A549 (cell line): ENCODE measurements around the gene VIL1.

Experiments used
- CBX8 ChIP-seq: fragments of 200-600 bp; sonication (generic); IDR thresholded peaks from 2 replicates; pipeline ENCODE4 v1.6.1; 2016
- CHD2 ChIP-seq: fragments of 150-350 bp; IDR thresholded peaks from 2 replicates; pipeline ENCODE4 v1.6.1; 2014; ENCODE audit warnings: low read length; ENCODE audit not compliant: partially characterized antibody
- EP300 ChIP-seq, 2 experiments: fragments of >200 bp; sonication (Bioruptor Twin); formaldehyde crosslinking; IDR thresholded peaks; 2 replicates in 1 of 2; 3 replicates in 1 of 2; pipeline ENCODE4 v1.6.1; 2016 to 2017
- MAZ ChIP-seq: fragments of 150-350 bp; IDR thresholded peaks from 2 replicates; pipeline ENCODE4 v1.6.1; 2014; ENCODE audit warnings: antibody characterized with exemption, low read depth, low read length, borderline replicate concordance
- MYC ChIP-seq: IDR thresholded peaks from 2 replicates; pipeline ENCODE4 v1.6.1; 2012; ENCODE audit warnings: mild to moderate bottlenecking, inconsistent platforms, low read length, improper control_type of control experiment, borderline replicate concordance
- NR3C1 ChIP-seq: fragments of >200 bp; sonication (Bioruptor Twin); formaldehyde crosslinking; IDR thresholded peaks from 3 replicates; pipeline ENCODE4 v1.6.1; 2017
- PHF8 ChIP-seq: fragments of 200-600 bp; sonication (generic); IDR thresholded peaks from 2 replicates; pipeline ENCODE4 v1.6.1; 2016; ENCODE audit warnings: low read depth, mild to moderate bottlenecking, antibody characterized with exemption, moderate library complexity, borderline replicate concordance
- POLR2A ChIP-seq: IDR thresholded peaks from 2 replicates; pipeline ENCODE4 v1.6.1; 2012; ENCODE audit warnings: mild to moderate bottlenecking, low read length
- RAD21 ChIP-seq, 2 experiments: fragments of >200 bp in 1 of 2; sonication (Bioruptor Twin) in 1 of 2; formaldehyde crosslinking in 1 of 2; IDR thresholded peaks in 1 of 2; conservative IDR thresholded peaks in 1 of 2; 2 replicates in 1 of 2; 3 replicates in 1 of 2; pipeline ENCODE4 v1.6.1; 2012 to 2018; ENCODE audit warnings: inconsistent platforms in 1 of 2
- RFX5 ChIP-seq: fragments of 450-650 bp; IDR thresholded peaks from 2 replicates; pipeline ENCODE4 v1.7.1; 2014; ENCODE audit warnings: antibody characterized with exemption, mild to moderate bottlenecking, moderate library complexity
- TFCP2L1 ChIP-seq: fragments of 250-450 bp; sonication (Bioruptor Pico); IDR thresholded peaks from 2 replicates; pipeline ENCODE4 v1.5.0; 2021; ENCODE audit warnings: mild to moderate bottlenecking
- ZC3H11A ChIP-seq: fragments of 450-650 bp; IDR thresholded peaks from 2 replicates; pipeline ENCODE4 v1.6.1; 2014; ENCODE audit warnings: antibody characterized with exemption, mild to moderate bottlenecking
- TF ChIP-seq, protein P1 (sequence below): fragments of >200 bp; sonication (Bioruptor Twin); formaldehyde crosslinking; IDR thresholded peaks from 3 replicates; pipeline ENCODE4 v1.5.1; 2016
- TF ChIP-seq, protein P2 (sequence below): fragments of 450-650 bp; IDR thresholded peaks from 2 replicates; pipeline ENCODE4 v1.6.1; 2014; ENCODE audit warnings: antibody characterized with exemption

DNA sequence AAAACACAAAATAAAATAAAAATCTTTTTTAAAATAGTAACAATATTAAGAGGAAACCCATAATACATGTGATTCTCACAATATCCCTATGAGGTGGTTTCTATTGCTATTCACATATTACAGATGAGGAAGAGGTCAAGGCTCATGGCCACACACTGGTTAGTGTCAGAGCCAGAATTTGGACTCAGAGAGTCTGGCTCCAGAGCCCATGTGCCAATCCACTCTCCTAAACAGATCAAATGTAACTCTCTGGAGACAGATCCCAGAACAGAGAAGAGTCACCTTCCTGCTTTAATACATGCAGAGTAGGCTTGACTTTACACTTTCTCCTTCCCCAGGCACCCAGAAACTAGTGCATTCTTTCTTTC lies 47.0 kb upstream of the VIL1 start:
- TF ChIP-seq ZC3H11A (no peak), NR3C1 (no peak), RFX5 (no peak), POLR2A (no peak), CHD2 (no peak), PHF8 (no peak), RAD21 (conservative IDR thresholded peaks at IDR 0.05 in 1 of 2, IDR thresholded peaks at IDR 0.05 in 1 of 2) (no peak), MYC (no peak), MAZ (no peak), EP300 (IDR thresholded peaks at IDR 0.05) (no peak), CBX8 (no peak), TFCP2L1 (CRISPR knock-in tag) (no peak)
- TF ChIP-seq, protein P1, sequence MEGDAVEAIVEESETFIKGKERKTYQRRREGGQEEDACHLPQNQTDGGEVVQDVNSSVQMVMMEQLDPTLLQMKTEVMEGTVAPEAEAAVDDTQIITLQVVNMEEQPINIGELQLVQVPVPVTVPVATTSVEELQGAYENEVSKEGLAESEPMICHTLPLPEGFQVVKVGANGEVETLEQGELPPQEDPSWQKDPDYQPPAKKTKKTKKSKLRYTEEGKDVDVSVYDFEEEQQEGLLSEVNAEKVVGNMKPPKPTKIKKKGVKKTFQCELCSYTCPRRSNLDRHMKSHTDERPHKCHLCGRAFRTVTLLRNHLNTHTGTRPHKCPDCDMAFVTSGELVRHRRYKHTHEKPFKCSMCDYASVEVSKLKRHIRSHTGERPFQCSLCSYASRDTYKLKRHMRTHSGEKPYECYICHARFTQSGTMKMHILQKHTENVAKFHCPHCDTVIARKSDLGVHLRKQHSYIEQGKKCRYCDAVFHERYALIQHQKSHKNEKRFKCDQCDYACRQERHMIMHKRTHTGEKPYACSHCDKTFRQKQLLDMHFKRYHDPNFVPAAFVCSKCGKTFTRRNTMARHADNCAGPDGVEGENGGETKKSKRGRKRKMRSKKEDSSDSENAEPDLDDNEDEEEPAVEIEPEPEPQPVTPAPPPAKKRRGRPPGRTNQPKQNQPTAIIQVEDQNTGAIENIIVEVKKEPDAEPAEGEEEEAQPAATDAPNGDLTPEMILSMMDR: no peak
- TF ChIP-seq, protein P2, sequence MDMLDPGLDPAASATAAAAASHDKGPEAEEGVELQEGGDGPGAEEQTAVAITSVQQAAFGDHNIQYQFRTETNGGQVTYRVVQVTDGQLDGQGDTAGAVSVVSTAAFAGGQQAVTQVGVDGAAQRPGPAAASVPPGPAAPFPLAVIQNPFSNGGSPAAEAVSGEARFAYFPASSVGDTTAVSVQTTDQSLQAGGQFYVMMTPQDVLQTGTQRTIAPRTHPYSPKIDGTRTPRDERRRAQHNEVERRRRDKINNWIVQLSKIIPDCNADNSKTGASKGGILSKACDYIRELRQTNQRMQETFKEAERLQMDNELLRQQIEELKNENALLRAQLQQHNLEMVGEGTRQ: no peak
